GM13977 (cell line): ENCODE data around the gene SRSF3.

Source experiments
- DNase-seq: peaks from one replicate; pipeline ENCODE4 v3.0.0; 2012; ENCODE audit warnings: low spot score
- CTCF ChIP-seq: IDR thresholded peaks from 2 replicates; pipeline ENCODE4 v1.5.1; 2012; ENCODE audit warnings: mild to moderate bottlenecking, control low read depth; ENCODE audit not compliant: insufficient read depth; ENCODE audit errors: extremely low read depth, missing control alignments
- in situ Hi-C: fragments of 300-500 bp; cut with MboI; formaldehyde crosslinking; loops from one replicate; pipeline ENCODE4 v1.12.0; 2022; ENCODE audit warnings: low sequenced_read_pairs, low pct_unique_long_range_greater_than_20kb, mixed read lengths, inconsistent platforms; ENCODE audit not compliant: unreplicated experiment

Gene SRSF3

DNA sequence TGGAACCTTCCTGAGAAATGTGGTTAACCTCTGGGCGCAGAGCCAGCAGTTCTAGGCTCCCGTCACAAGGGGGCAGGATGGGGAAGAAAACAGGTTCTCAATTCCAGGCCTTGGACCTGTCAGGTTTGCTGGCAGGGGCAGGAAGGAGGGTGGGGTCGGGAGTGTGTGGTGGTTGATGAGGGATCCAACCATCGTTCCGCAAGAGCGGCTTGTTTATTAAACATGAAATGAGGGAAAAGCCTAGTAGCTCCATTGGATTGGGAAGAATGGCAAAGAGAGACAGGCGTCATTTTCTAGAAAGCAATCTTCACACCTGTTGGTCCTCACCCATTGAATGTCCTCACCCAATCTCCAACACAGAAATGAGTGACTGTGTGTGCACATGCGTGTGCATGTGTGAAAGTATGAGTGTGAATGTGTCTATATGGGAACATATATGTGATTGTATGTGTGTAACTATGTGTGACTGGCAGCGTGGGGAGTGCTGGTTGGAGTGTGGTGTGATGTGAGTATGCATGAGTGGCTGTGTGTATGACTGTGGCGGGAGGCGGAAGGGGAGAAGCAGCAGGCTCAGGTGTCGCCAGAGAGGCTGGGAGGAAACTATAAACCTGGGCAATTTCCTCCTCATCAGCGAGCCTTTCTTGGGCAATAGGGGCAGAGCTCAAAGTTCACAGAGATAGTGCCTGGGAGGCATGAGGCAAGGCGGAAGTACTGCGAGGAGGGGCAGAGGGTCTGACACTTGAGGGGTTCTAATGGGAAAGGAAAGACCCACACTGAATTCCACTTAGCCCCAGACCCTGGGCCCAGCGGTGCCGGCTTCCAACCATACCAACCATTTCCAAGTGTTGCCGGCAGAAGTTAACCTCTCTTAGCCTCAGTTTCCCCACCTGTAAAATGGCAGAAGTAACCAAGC lies 29.6 kb downstream of the SRSF3 start:
- peak; percentile 80 for DNase-seq
- TF ChIP-seq CTCF = peak; percentile 94
- in situ Hi-C loops = loop anchor here (5.0 kb wide), 1 partner anchor 58 kb away; no protein-coding TSS in a partner anchor

- DNase-seq = no peak
- in situ Hi-C loops = loop anchor here (5.0 kb wide), 1 partner anchor 58 kb away; no protein-coding TSS in a partner anchor
- no peak for TF ChIP-seq CTCF
Observed at GRCh38 chr6:36624461-36625157, 30.4 kb downstream of the SRSF3 start.

DNA sequence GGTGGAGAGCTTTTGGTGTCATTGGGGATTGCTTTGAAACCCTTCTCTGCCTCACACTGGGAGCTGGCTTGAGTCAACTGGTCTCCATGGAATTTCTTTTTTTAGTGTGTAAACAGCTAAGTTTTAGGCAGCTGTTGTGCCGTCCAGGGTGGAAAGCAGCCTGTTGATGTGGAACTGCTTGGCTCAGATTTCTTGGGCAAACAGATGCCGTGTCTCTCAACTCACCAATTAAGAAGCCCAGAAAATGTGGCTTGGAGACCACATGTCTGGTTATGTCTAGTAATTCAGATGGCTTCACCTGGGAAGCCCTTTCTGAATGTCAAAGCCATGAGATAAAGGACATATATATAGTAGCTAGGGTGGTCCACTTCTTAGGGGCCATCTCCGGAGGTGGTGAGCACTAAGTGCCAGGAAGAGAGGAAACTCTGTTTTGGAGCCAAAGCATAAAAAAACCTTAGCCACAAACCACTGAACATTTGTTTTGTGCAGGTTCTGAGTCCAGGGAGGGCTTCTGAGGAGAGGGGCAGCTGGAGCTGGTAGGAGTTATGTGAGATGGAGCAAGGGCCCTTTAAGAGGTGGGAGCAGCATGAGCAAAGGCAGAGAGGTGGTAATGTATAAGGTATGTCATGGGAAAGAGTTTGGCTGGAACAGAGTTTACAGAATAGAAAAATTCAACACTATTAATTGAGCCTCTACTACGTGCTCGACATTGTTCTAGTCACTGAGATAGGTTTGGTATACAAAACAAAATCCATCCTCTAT lies 31.2 kb downstream of the SRSF3 start:
- TF ChIP-seq CTCF = no peak
- no peak for DNase-seq
- in situ Hi-C loops = no loop called here

GRCh38 chr6:36626636-36627035 lies 32.5 kb downstream of the SRSF3 start:
- in situ Hi-C loops = no loop called here
- TF ChIP-seq CTCF = no peak
- DNase-seq = no peak

GRCh38 chr6:36627141-36627540 lies 33.0 kb downstream of the SRSF3 start:
- in situ Hi-C loops = no loop called here
- TF ChIP-seq CTCF = no peak
- DNase-seq = no peak

GRCh38 chr6:36627801-36628246 lies 33.7 kb downstream of the SRSF3 start:
- no peak for DNase-seq
- in situ Hi-C loops = no loop called here
- TF ChIP-seq CTCF = no peak
